HG03565 (cell line): Measurements from ENCODE around the gene ZNF625.
"Not testable (repeated sequence)": the region's sequence is repeated elsewhere in the genome, so short reads cannot be mapped to it uniquely, and the experiment has no call there.

ENCODE experiments used
- ATAC-seq: cut with Tn5 transposase; IDR thresholded peaks from one replicate; pipeline ENCODE4 v1.9.1; 2021; ENCODE audit warnings: mild to moderate bottlenecking, moderate library complexity; ENCODE audit not compliant: unreplicated experiment

ZNF625 gene

GRCh38 chr19:12139269-12139668, 17.3 kb downstream of the ZNF625 start:
- no peak for ATAC-seq

- ATAC-seq, result no peak
Observed at GRCh38 chr19:12137221-12137940, 19.2 kb downstream of the ZNF625 start.

- ATAC-seq, result no peak
Observed at GRCh38 chr19:12133069-12133468, 23.5 kb downstream of the ZNF625 start.

GRCh38 chr19:12126707-12127106, 29.8 kb downstream of the ZNF625 start:
- no peak for ATAC-seq

GRCh38 chr19:12117201-12117970, 39.1 kb downstream of the ZNF625 start:
- ATAC-seq, result no peak

GRCh38 chr19:12113121-12113520, 43.4 kb downstream of the ZNF625 start:
- no peak for ATAC-seq

GRCh38 chr19:12112701-12113100, 43.8 kb downstream of the ZNF625 start:
- no peak for ATAC-seq

GRCh38 chr19:12111943-12112637, 44.4 kb downstream of the ZNF625 start:
- ATAC-seq, result no peak

GRCh38 chr19:12111176-12111575, 45.4 kb downstream of the ZNF625 start:
- no peak for ATAC-seq

GRCh38 chr19:12103909-12104308, 52.6 kb downstream of the ZNF625 start:
- not testable (repeated sequence) for ATAC-seq

GRCh38 chr19:12098040-12098439, 58.5 kb downstream of the ZNF625 start:
- no peak for ATAC-seq

- ATAC-seq, result no peak
Observed at GRCh38 chr19:12095111-12095790, 61.3 kb downstream of the ZNF625 start.
